ENCODE data around the gene TSC1.

TSC1 gene

GRCh38 chr9:132882616-132883015, 61.8 kb downstream of the TSC1 start:
- H3K27ac ChIP-seq = no peak overlapping the region
- H3K27me3 ChIP-seq (replicated peaks) = no peaks in the 10 kb centered on the region
- in situ Hi-C loops (cut with HindIII; ENCODE audit: low pct_ligation_motif_present, low sequenced_read_pairs) = no loop called here
- H3K4me3 ChIP-seq (ENCODE audit: low read depth, low read length) = no peak overlapping the region
- H3K36me3 ChIP-seq (replicated peaks) = no peaks in the 10 kb centered on the region
- DNase-seq = no peak
- TF ChIP-seq CTCF (IDR thresholded peaks at IDR 0.05; ENCODE audit: low read depth, low read length, missing control alignments) = no peak

GRCh38 chr9:132881826-132882225, 62.6 kb downstream of the TSC1 start:
- in situ Hi-C loops (cut with HindIII; ENCODE audit: low pct_ligation_motif_present, low sequenced_read_pairs) = no loop called here
- no peak for TF ChIP-seq CTCF (IDR thresholded peaks at IDR 0.05; ENCODE audit: low read depth, low read length, missing control alignments)
- no peaks in the 10 kb centered on the region for H3K36me3 ChIP-seq (replicated peaks)
- no peak overlapping the region for H3K4me3 ChIP-seq (ENCODE audit: low read depth, low read length)
- H3K27ac ChIP-seq = no peak overlapping the region
- no peak for DNase-seq
- no peaks in the 10 kb centered on the region for H3K27me3 ChIP-seq (replicated peaks)

- DNase-seq = no peak
- no peaks in the 10 kb centered on the region for H3K36me3 ChIP-seq (replicated peaks)
- in situ Hi-C loops (cut with HindIII; ENCODE audit: low pct_ligation_motif_present, low sequenced_read_pairs) = no loop called here
Measured at GRCh38 chr9:132880324-132880661, 64.1 kb downstream of the TSC1 start.

GRCh38 chr9:132879457-132880323, 64.7 kb downstream of the TSC1 start:
- Histone ChIP-seq H3K36me3 (replicated peaks) (no peaks in the 10 kb centered on the region), H3K27me3 (replicated peaks) (no peaks in the 10 kb centered on the region), H3K27ac (no peak overlapping the region), H3K4me3 (ENCODE audit: low read depth, low read length) (peak overlapping the region; percentile 92)
- in situ Hi-C loops (cut with HindIII; ENCODE audit: low pct_ligation_motif_present, low sequenced_read_pairs) = no loop called here
- no peak for TF ChIP-seq CTCF (IDR thresholded peaks at IDR 0.05; ENCODE audit: low read depth, low read length, missing control alignments)
- no peak for DNase-seq

More at GRCh38 chr9:132880324-132880661, 64.1 kb downstream of the TSC1 start:
- no peak for TF ChIP-seq CTCF (IDR thresholded peaks at IDR 0.05; ENCODE audit: low read depth, low read length, missing control alignments)
- Histone ChIP-seq H3K4me3 (ENCODE audit: low read depth, low read length) (no peak overlapping the region), H3K27me3 (replicated peaks) (no peaks in the 10 kb centered on the region), H3K27ac (no peak overlapping the region)

- no peak for TF ChIP-seq CTCF (IDR thresholded peaks at IDR 0.05; ENCODE audit: low read depth, low read length, missing control alignments)
- in situ Hi-C loops (cut with HindIII; ENCODE audit: low pct_ligation_motif_present, low sequenced_read_pairs) = no loop called here
- peak; percentile 47 for DNase-seq
Measured at GRCh38 chr9:132878695-132879456, 65.5 kb downstream of the TSC1 start, which contains the start of gene SPACA9. Gene SPACA9, plus strand, starts transcription at chr9:132878898. Its CDS starts 5,050 bp downstream, at chr9:132883948.

More at GRCh38 chr9:132878695-132879456, 65.5 kb downstream of the TSC1 start, which contains the start of gene SPACA9:
- Histone ChIP-seq H3K36me3 (replicated peaks) (no peaks in the 10 kb centered on the region), H3K27ac (peak within 1 kb of the TSS; percentile 68), H3K27me3 (replicated peaks) (no peaks in the 10 kb centered on the region), H3K4me3 (ENCODE audit: low read depth, low read length) (peak within 1 kb of the TSS; percentile 92)
